K562 (cell line): ENCODE results near the gene MSH3. TPM values are rescaled to one million over a fixed set of nuclear protein-coding genes. Genes with fewer than 3 reads are reported as not detected.

Source experiments
- ATAC-seq: fragments of 200-7000 bp; cut with Tn5 transposase; 3 replicates; pipeline ENCODE4 v1.9.1; 2020; ENCODE audit warnings: moderate library complexity
- BruUV-seq: library from RNA; stranded (reverse); fragments of 400-500 nt; replicated peaks from 2 replicates; lab custom pipeline; 2021; lab: Mats Ljungman, UMichigan
- CTCF ChIA-PET: fragments of 300-600 bp; formaldehyde crosslinking; extraction: SDS; loops from one replicate; lab custom pipeline; 2021; ENCODE audit warnings: low intra/inter-chr PET ratio; lab: Yijun Ruan, JAX
- POLR2A ChIA-PET: fragments of 300-600, 350-650 bp; sonication (Branson Sonifier 250); formaldehyde crosslinking; extraction: SDS; loops from one replicate; lab custom pipeline; 2021; ENCODE audit warnings: antibody characterized with exemption, inconsistent platforms; lab: Yijun Ruan, JAX
- DNase-seq, 4 experiments: peaks; one replicate each; pipeline versions ENCODE4 v3.0.0 to v3.0.0-alpha.2; 2011 to 2018; ENCODE audit warnings: low spot score in 3 of 4, mixed read lengths in 3 of 4; ENCODE audit errors: extremely low read depth in 1 of 4
- FAIRE-seq: peaks from 2 replicates; lab custom pipeline; 2011; peaks lifted over from hg19 to GRCh38; lab: Jason Lieb, UNC
- H2AFZ ChIP-seq: 2 replicates; pipeline ENCODE4 v1.6.0; 2011; ENCODE audit warnings: low read depth, low read length, control low read depth, inconsistent platforms
- H3K27ac ChIP-seq: fragments of 200-600 bp; 3 replicates; pipeline ENCODE4 v1.8.0; 2011; ENCODE audit warnings: low read depth, mild to moderate bottlenecking, control low read depth, inconsistent platforms, low read length, moderate library complexity, mixed read lengths; ENCODE audit errors: extremely low read depth
- H3K27me3 ChIP-seq, 2 experiments: fragments of 300-600 bp in 1 of 2; 2 replicates in 1 of 2; 3 replicates in 1 of 2; pipeline versions ENCODE4 v1.6.0 to v1.8.0; 2011; ENCODE audit warnings: inconsistent platforms in 2 of 2, low read length in 2 of 2, mild to moderate bottlenecking in 1 of 2, mixed read lengths in 1 of 2, moderate library complexity in 1 of 2; ENCODE audit not compliant: control insufficient read depth in 2 of 2, insufficient read depth in 2 of 2
- H3K36me3 ChIP-seq: fragments of 300-600 bp; 3 replicates; pipeline ENCODE4 v1.8.0; 2011; ENCODE audit warnings: mild to moderate bottlenecking, low read length, inconsistent platforms; ENCODE audit not compliant: control insufficient read depth, insufficient read depth
- H3K4me1 ChIP-seq, 2 experiments: fragments of 200-600 bp in 1 of 2; replicated peaks in 1 of 2; 2 replicates in 1 of 2; 3 replicates in 1 of 2; pipeline versions ENCODE4 v1.5.1 to v1.8.0; 2011; ENCODE audit warnings: inconsistent platforms in 2 of 2, low read length in 2 of 2, mild to moderate bottlenecking in 1 of 2, mixed read lengths in 1 of 2, moderate library complexity in 1 of 2; ENCODE audit not compliant: control insufficient read depth in 2 of 2, insufficient read depth in 2 of 2
- H3K4me2 ChIP-seq: 2 replicates; pipeline ENCODE4 v1.6.1; 2011; ENCODE audit warnings: low read length, control low read depth, inconsistent platforms, mixed read lengths; ENCODE audit not compliant: insufficient read depth
- H3K4me3 ChIP-seq: fragments of 200-600 bp; sonication (generic), shearing (Covaris generic); 2 replicates; pipeline ENCODE4 v1.5.1; 2016; ENCODE audit warnings: control low read depth, inconsistent platforms
- H3K79me2 ChIP-seq: fragments of 200-600 bp; 3 replicates; pipeline ENCODE4 v1.8.0; 2011; ENCODE audit warnings: low read length, inconsistent platforms; ENCODE audit not compliant: control insufficient read depth, insufficient read depth
- H3K9ac ChIP-seq, 2 experiments: 2 replicates each; pipeline versions ENCODE4 v1.6.0 to v1.6.1; 2011; ENCODE audit warnings: low read depth in 2 of 2, low read length in 2 of 2, control low read depth in 1 of 2, inconsistent platforms in 1 of 2, mild to moderate bottlenecking in 1 of 2, mixed read lengths in 1 of 2; ENCODE audit not compliant: insufficient read depth in 1 of 2
- H3K9me1 ChIP-seq: one replicate; pipeline ENCODE4 v1.6.0; 2011; ENCODE audit warnings: inconsistent platforms, mild to moderate bottlenecking, low read length, moderate library complexity; ENCODE audit not compliant: control insufficient read depth, insufficient read depth
- H3K9me3 ChIP-seq: replicated peaks from 2 replicates; pipeline ENCODE4 v1.5.1; 2011; ENCODE audit warnings: low read depth, low read length, inconsistent platforms; ENCODE audit not compliant: control insufficient read depth, insufficient read depth
- H4K20me1 ChIP-seq: replicated peaks from 2 replicates; pipeline ENCODE4 v1.6.1; 2011; ENCODE audit warnings: low read length, inconsistent platforms, mixed read lengths; ENCODE audit not compliant: control insufficient read depth, insufficient read depth
- ARID3B ChIP-seq: fragments of 250-450 bp; sonication (Bioruptor Pico); IDR thresholded peaks from 2 replicates; pipeline ENCODE4 v1.4.0; 2020; ENCODE audit warnings: borderline replicate concordance
- BCOR ChIP-seq: fragments of 450-650 bp; IDR thresholded peaks from 2 replicates; pipeline ENCODE4 v1.6.1; 2016
- FOS ChIP-seq: IDR thresholded peaks from 3 replicates; pipeline ENCODE4 v1.6.1; 2011; ENCODE audit not compliant: insufficient read length; ENCODE audit errors: extremely low read depth
- HNRNPH1 ChIP-seq: fragments of 200-400 bp; formaldehyde crosslinking; optimal IDR thresholded peaks from 2 replicates; pipeline ENCODE3; 2017; ENCODE audit warnings: low read depth, mild to moderate bottlenecking, low read length, moderate library complexity
- HOMEZ ChIP-seq: fragments of 250-450 bp; sonication (Bioruptor Pico); IDR thresholded peaks from 2 replicates; pipeline ENCODE4 v1.4.0; 2020; ENCODE audit warnings: mild to moderate bottlenecking, moderate library complexity
- RFX7 ChIP-seq: fragments of 250-450 bp; sonication (Bioruptor Pico); IDR thresholded peaks from 2 replicates; pipeline ENCODE4 v1.5.1; 2021; ENCODE audit warnings: mild to moderate bottlenecking
- SMARCA4 ChIP-seq: fragments of 450-650 bp; IDR thresholded peaks from 2 replicates; pipeline ENCODE4 v1.6.1; 2016
- ZBTB7A ChIP-seq: IDR thresholded peaks from 2 replicates; pipeline ENCODE4 v1.6.1; 2011; ENCODE audit warnings: low read depth, mild to moderate bottlenecking, low read length, moderate library complexity, borderline replicate concordance; ENCODE audit not compliant: control insufficient read depth
- ZKSCAN8 ChIP-seq: fragments of 200-800 bp; sonication (Bioruptor generic); IDR thresholded peaks from 2 replicates; pipeline ENCODE4 v1.6.1; 2016; ENCODE audit warnings: missing genetic modification characterization, missing compliant biosample characterization
- ZNF224 ChIP-seq: sonication (generic); formaldehyde crosslinking; IDR thresholded peaks from 2 replicates; pipeline ENCODE4 v1.8.0; 2022; ENCODE audit warnings: mild to moderate bottlenecking, missing genetic modification reagents
- ZNF511 ChIP-seq: sonication (generic); formaldehyde crosslinking; IDR thresholded peaks from 2 replicates; pipeline ENCODE4 v1.8.0; 2022; ENCODE audit warnings: mild to moderate bottlenecking, missing genetic modification reagents
- WGBS: fragments of 100-300 bp; shearing (Covaris generic); methylation state at CpG from one replicate; pipeline ENCODE4 v1.1.6; 2016; ENCODE audit warnings: low coverage, mixed read lengths; ENCODE audit not compliant: insufficient coverage; ENCODE audit errors: missing lambda C conversion rate; 5-methylcytosine and 5-hydroxymethylcytosine counted together
- in situ Hi-C: fragments of 300-500 bp; cut with MboI; formaldehyde crosslinking; loops from 4 replicates; pipeline ENCODE4 v1.15.0; 2018; ENCODE audit warnings: inconsistent platforms, mixed read lengths
- intact Hi-C: fragments of 100-400 bp; cut with micrococcal nuclease; formaldehyde crosslinking; loops from 2 replicates; pipeline ENCODE4 v1.14.2; 2022
- polyA plus RNA-seq, 8 experiments: library from polyadenylated mRNA; depleted of rRNA in 4 of 8; stranded (reverse) in 5 of 8; unstranded in 3 of 8; fragments of >200 nt; fragmentation: Nextera tagmentation in 2 of 8; fragmentation: Illumina TruSeq in 1 of 8; extraction: Ambion mirVana in 2 of 8; extraction: Trizol in 1 of 8; gene quantifications; 2 replicates each; pipeline versions ENCODE4 v1.2.1 to v1.2.3, GENCODE V29; 2011 to 2014; ENCODE audit warnings: inconsistent platforms in 1 of 8, missing spikeins in 1 of 8
- total RNA-seq, 7 experiments: library from RNA; depleted of rRNA in 6 of 7; stranded (reverse); fragments of >200 nt in 6 of 7; fragmentation: Illumina TruSeq in 2 of 7; extraction: Trizol in 2 of 7; gene quantifications; 2 replicates each; pipeline versions ENCODE4 v1.2.1 to v1.2.3, GENCODE V29; 2011 to 2021; ENCODE audit warnings: low replicate concordance in 1 of 7

Gene MSH3
- total and polyA plus RNA-seq, 9 of the 15 experiments (the other 6 are each of a cell fraction or from before 2014, with no cell fraction given), result 3.9 to 17.2 (median 13.2) TPM

GRCh38 chr5:80623999-80624398 is 30.5 kb upstream of the MSH3 start:
- Histone ChIP-seq H4K20me1 (no peaks in the 10 kb centered on the region), H3K4me3 (no peak overlapping the region), H3K9me1 (no peaks in the 10 kb centered on the region), H3K79me2 (no peaks in the 10 kb centered on the region), H2AFZ (no peak overlapping the region), H3K36me3 (peaks cover 3% of the 10 kb centered on the region; the same call in 2 of the 3 replicates), H3K27ac (no peak overlapping the region), H3K4me2 (no peak overlapping the region), H3K27me3 (no peaks in the 10 kb centered on the region), H3K4me1 (no peaks in the 10 kb centered on the region), H3K9ac (no peak overlapping the region)
- ATAC-seq (no peak; the same call in 2 of the 3 replicates), FAIRE-seq (no peak), DNase-seq (no peak)
- no TSS peak for BruUV-seq
- ChIA-PET POLR2A (interaction anchor here (0.7 kb wide), 1 partner anchor 18 kb away, joined by 5 read pairs; no protein-coding TSS in a partner anchor), CTCF (no interaction called here)
- in situ Hi-C loops (no loop called here), intact Hi-C loops (no loop called here)
- 70% methylated on average over 4 of the region's 4 CpGs for WGBS
- TF ChIP-seq ARID3B (CRISPR knock-in tag) (no peak), ZKSCAN8 (CRISPR knock-in tag) (no peak), FOS (no peak), HOMEZ (CRISPR knock-in tag) (no peak), ZNF224 (CRISPR knock-in tag) (no peak), SMARCA4 (no peak), HNRNPH1 (no peak), ZBTB7A (no peak), BCOR (no peak), ZNF511 (CRISPR knock-in tag) (no peak), RFX7 (CRISPR knock-in tag) (no peak)
- TF ChIP-seq, all 486 proteins: peak for 0
- H3K9me3 ChIP-seq, result no peaks in the 10 kb centered on the region
